DMS 273 (cell line): ENCODE measurements around the gene PLPPR3.
"Not testable (repeated sequence)": the region's sequence is repeated elsewhere in the genome, so short reads cannot be mapped to it uniquely, and the experiment has no call there.

Experiments used
- DNase-seq: peaks from one replicate; lab custom pipeline; 2025; ENCODE audit not compliant: unreplicated experiment; lab: John Stamatoyannopoulos, UW

Gene PLPPR3

DNA sequence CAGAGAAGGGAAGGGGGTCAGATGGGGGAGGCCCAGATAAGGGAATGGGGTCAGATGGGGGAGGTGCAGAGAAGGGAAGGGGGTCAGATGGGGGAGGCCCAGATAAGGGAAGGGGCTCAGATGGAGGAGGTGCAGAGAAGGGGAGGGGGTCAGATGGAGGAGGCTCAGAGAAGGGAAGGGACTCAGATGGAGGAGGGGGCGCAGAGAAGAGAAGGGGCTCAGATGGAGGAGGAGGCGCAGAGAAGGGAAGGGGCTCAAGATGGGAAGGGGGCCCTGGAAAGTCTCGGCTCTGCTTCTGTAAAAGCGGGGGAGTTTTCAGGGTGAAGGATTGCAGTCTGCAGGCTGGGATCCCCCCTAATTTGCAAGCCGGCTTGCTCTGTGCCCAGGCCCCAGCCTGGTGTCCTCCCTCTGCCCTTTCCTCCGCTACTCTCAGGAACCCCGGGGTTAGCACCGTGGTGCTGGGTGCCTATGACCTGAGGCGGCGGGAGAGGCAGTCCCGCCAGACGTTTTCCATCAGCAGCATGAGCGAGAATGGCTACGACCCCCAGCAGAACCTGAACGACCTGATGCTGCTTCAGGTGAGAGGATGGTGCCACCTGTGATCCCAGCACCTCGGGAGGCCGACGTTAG is 7.5 kb upstream of the PLPPR3 start:
- no peak for DNase-seq

- DNase-seq = no peak
Measured at GRCh38 chr19:827710-828321, 6.1 kb upstream of the PLPPR3 start, which contains the start of gene AZU1. TSS of gene AZU1 (plus strand) at chr19:827837. CDS start at chr19:827847, 10 bp downstream.

DNA sequence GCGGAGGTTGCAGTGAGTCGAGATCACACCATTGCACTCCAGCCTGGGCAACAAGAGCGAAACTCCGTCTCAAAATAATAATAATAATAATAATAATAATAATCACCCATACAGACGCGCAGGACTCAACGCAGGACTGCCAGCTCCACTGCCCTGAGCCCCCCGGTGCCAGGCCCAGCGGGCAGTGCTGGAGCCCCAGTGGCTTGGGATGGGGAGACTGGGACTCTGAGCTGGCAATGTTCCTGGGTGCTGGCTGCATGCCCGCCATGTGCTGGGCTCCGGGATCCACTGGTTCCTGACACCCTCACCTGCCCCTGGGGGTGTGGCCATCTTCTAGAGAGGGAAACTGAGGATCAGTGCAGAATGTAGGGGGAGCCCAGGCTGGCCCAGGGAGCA is 5.6 kb upstream of the PLPPR3 start:
- no peak for DNase-seq

GRCh38 chr19:825897-826644 is 4.3 kb upstream of the PLPPR3 start:
- DNase-seq = no peak

- no peak for DNase-seq
Measured at GRCh38 chr19:824885-825284, 3.1 kb upstream of the PLPPR3 start.

- DNase-seq = no peak
Measured at GRCh38 chr19:823565-824121, 1.9 kb upstream of the PLPPR3 start.

DNA sequence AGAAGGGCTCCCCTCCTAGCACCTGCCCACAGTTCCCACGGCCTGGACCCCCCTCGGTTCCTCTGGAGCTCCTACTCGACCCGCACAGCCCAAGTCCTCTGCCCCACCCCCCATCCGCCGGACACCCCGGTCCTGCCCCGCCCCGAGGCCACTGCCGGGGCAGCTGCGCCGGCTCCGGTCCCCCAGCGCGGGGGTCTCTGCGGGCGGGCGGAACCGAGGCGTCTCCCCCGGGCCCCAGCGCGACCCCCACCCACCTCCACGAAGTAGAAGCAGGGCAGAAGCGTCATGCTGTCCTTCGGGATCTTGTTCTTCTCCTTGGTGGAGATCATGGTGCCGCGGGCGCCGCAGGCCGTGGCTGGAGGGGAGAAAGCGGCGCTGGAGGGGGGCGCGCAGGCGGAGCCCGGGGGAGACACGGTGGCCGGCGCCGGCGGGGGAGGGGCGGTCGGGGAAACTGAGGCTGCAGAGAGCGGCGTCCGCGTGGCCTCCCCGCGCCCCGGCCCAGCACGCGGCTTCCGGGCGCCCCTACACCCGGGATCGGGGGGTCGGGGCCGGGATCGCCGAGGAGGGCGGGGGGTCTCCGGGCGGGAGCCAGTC is 427 bp downstream of the PLPPR3 start:
- DNase-seq = no peak

DNA sequence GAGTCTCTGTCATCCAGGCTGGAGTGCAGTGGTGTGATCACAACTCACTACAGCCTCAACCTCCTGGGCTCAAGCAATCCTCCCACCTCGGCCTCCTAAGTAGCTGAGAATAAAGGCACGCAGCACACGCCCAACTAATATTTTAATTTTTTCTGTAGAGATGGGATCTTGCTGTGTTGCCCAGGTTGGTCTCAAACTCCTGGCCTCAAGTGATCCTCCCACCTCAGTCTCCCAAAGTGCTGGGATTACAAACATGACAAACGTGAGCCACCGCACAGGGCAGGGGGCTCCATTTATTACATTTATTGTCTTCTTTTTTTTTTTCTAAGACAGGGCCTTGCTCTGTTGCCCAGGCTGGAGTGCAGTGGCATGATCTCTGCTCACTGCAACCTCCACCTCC is 1.5 kb downstream of the PLPPR3 start:
- DNase-seq = not testable (repeated sequence)

- no peak for DNase-seq
Measured at GRCh38 chr19:816500-816857, 5.3 kb downstream of the PLPPR3 start.

- no peak for DNase-seq
Measured at GRCh38 chr19:815775-816499, 5.8 kb downstream of the PLPPR3 start.

GRCh38 chr19:815079-815774 is 6.5 kb downstream of the PLPPR3 start:
- no peak for DNase-seq

DNA sequence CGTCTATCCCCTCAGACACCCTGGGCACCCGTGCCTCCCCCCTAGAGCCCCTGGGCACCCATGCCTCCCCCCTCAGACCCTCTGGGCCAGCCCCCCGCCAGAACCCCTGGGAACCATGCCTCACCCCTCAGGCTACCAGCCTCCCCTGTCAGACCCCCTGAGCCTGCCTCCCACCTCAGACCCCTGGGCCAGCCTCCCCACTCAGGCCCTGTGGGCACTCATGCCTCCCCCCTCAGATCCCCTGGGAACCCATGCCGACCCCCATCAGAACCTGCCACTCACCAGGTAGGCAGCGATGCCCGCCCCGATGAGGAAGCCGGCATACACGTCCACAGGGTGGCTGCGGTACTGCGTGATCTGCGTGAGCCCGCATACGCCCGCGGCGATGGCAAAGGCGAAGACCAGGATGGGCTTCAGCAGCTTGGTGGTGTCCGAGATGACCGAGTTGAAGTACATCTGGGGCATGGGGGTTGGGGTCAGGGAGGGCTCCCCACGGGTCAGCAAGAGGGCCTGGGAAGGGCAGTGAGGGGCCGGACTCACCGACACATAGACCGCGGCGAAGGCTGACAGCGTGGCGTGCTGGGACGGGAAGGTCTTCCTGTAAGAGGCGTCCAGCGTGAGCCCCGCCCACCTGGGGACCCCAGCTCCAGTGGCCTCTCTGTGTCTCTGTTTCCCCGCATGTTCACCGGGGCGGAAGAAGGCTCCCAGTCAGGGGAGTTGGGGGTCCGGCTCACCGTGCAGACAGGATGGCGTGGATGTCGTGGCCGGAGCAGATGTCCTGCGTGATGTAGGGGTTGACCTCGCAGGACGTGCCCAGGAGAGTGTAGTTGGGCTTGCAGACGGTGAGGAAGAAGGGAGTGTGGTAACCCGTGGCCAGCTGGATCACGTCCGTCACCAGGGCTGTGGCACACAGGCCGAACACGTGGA is 7.3 kb downstream of the PLPPR3 start:
- DNase-seq = peak; percentile 58

GRCh38 chr19:813219-814151 is 8.3 kb downstream of the PLPPR3 start:
- no peak for DNase-seq

- no peak for DNase-seq
Measured at GRCh38 chr19:812747-813218, 9.0 kb downstream of the PLPPR3 start.

GRCh38 chr19:812049-812746 is 9.6 kb downstream of the PLPPR3 start:
- no peak for DNase-seq

DNA sequence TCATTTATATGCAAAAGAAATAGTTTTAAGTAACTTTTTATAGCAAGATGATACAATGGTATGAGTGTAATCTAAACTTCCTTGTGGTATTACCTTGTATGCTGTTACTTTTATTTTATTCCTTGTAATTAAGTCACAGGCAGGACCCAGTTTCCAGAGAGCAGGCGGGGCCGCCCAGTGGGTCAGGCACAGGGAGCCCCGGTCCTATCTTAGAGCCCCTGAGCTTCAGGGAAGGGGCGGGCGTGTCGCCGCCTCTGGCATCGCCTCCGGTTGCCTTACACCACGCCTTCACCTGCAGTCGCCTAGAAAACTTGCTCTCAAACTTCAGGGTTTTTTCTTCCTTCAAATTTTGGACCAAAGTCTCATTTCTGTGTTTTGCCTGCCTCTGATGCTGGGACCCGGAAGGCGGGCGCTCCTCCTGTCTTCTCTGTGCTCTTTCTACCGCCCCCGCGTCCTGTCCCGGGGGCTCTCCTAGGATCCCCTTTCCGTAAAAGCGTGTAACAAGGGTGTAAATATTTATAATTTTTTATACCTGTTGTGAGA is 10.2 kb downstream of the PLPPR3 start:
- no peak for DNase-seq

DNA sequence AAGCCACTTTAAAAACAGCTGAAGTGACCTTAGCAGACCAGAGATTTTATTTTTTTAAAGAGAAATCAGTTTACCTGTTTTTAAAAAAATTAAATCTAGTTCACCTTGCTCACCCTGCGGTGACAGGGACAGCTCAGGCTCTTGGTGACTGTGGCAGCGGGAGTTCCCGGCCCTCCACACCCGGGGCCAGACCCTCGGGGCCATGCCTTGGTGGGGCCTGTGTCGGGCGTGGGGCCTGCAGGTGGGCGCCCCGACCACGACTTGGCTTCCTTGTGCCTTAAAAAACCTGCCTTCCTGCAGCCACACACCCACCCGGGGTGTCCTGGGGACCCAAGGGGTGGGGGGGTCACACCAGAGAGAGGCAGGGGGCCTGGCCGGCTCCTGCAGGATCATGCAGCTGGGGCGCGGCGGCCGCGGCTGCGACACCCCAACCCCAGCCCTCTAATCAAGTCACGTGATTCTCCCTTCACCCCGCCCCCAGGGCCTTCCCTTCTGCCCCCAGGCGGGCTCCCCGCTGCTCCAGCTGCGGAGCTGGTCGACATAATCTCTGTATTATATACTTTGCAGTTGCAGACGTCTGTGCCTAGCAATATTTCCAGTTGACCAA is 10.8 kb downstream of the PLPPR3 start:
- no peak for DNase-seq
